ENCODE results near the gene PTCSC3. TPM values are rescaled to one million over a fixed set of nuclear protein-coding genes. Genes with fewer than 3 reads are reported as not detected.

Gene PTCSC3
- total RNA-seq, 3 donors from 2014 or later: not detected

DNA sequence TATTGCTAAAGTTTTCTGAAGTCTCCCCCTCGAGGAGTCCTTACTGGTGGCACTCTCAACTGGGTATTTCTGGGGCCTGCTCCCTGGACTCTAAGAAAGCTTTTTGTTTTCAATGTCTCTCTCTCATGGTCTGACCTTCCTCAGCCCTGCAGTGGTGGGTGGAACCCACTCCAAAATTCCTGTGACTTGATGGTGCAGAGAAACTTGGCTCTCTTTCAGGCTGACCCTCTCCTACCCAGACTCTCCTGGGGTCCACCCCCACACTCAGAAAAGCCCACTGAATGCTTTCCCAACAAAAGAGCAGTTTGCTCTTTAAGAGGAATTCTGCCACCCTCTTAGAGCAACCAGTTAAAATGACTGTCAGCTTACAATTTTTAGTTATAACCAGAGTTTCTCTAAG lies 967 bp upstream of the PTCSC3 start:
- Histone ChIP-seq H3K27ac (no peak overlapping the region), H3K36me3 (no peaks in the 10 kb centered on the region), H3K4me1 (no peaks in the 10 kb centered on the region), H3K27me3 (no peaks in the 10 kb centered on the region), H3K4me3 (no peak overlapping the region), H3K9me3 (no peaks in the 10 kb centered on the region)
- DNase-seq (ENCODE audit: low spot score in 2 of 2): no peak
- TF ChIP-seq POLR2A (IDR thresholded peaks at IDR 0.05): no peak
- intact Hi-C loops (cut with DNase I; ENCODE audit: low total_unique reads): no loop called here

DNA sequence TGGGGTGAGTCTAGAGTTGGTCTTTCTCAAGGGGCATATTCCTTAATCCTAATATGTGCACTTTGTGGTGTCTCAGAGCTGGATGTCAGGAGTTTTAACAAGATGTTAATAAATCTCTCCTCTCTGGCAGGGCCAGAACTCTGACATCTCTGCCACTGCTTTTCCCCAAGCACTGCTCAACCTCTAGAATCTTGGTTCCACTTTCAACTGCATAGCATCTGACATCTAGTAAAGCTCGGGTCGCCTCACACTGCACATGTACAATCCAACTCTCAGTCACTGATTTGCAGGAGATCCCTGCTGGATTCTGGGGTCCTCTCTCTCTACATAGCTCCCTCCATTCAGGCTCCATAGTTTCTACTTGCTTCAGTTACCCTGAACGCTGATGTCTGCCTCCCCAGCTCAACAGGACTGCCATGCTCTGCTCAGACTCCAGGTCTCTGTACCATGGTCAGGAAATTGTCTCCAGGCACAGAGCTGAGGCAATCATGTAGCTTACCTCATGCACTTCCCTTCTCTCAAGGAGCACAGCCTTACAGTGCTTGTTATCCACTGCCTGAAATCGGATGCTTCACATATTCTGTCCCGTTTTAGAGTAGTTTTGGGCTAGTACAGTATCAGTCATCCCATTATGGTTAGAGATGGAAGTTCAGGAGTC lies 1.6 kb downstream of the PTCSC3 start:
- no peak for TF ChIP-seq POLR2AphosphoS5 (IDR thresholded peaks at IDR 0.05)
- TF ChIP-seq, protein P1, sequence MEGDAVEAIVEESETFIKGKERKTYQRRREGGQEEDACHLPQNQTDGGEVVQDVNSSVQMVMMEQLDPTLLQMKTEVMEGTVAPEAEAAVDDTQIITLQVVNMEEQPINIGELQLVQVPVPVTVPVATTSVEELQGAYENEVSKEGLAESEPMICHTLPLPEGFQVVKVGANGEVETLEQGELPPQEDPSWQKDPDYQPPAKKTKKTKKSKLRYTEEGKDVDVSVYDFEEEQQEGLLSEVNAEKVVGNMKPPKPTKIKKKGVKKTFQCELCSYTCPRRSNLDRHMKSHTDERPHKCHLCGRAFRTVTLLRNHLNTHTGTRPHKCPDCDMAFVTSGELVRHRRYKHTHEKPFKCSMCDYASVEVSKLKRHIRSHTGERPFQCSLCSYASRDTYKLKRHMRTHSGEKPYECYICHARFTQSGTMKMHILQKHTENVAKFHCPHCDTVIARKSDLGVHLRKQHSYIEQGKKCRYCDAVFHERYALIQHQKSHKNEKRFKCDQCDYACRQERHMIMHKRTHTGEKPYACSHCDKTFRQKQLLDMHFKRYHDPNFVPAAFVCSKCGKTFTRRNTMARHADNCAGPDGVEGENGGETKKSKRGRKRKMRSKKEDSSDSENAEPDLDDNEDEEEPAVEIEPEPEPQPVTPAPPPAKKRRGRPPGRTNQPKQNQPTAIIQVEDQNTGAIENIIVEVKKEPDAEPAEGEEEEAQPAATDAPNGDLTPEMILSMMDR (IDR thresholded peaks at IDR 0.05): no peak
- no peak for TF ChIP-seq POLR2A (IDR thresholded peaks at IDR 0.05)
- no peak for DNase-seq (ENCODE audit: low spot score in 2 of 2)
- H3K9me3 ChIP-seq: no peaks in the 10 kb centered on the region
- H3K36me3 ChIP-seq: no peaks in the 10 kb centered on the region
- H3K27ac ChIP-seq: no peak overlapping the region
- intact Hi-C loops (cut with DNase I; ENCODE audit: low total_unique reads): no loop called here
- H3K4me1 ChIP-seq: no peaks in the 10 kb centered on the region
- no peaks in the 10 kb centered on the region for H3K27me3 ChIP-seq
- H3K4me3 ChIP-seq: no peak overlapping the region

DNA sequence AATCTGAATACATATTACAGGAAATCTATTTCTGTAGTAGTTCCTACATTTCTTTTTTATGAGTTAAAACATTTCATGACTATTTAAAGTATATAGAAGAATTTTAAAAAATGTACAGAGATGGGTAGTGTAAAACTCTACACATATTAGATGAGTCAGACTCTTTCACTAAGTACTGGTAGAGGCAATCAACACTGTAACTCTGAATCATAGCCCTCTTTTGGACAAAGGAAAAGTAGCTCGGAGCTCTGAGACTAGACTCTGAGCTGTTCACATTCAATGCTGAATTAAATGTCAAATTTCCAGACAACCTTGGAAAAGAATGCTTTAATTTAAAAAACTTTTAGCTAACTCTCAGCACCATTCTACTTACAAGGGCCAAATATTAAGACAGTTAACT lies 3.4 kb downstream of the PTCSC3 start:
- H3K27ac ChIP-seq: no peak overlapping the region
- H3K4me1 ChIP-seq: no peaks in the 10 kb centered on the region
- TF ChIP-seq, protein P1 (IDR thresholded peaks at IDR 0.05): no peak
- TF ChIP-seq POLR2A (IDR thresholded peaks at IDR 0.05): no peak
- TF ChIP-seq POLR2AphosphoS5 (IDR thresholded peaks at IDR 0.05): no peak
- no peak overlapping the region for H3K4me3 ChIP-seq
- no peaks in the 10 kb centered on the region for H3K36me3 ChIP-seq
- no peak for DNase-seq (ENCODE audit: low spot score in 2 of 2)
- no peaks in the 10 kb centered on the region for H3K9me3 ChIP-seq
- intact Hi-C loops (cut with DNase I; ENCODE audit: low total_unique reads): no loop called here
- no peaks in the 10 kb centered on the region for H3K27me3 ChIP-seq

DNA sequence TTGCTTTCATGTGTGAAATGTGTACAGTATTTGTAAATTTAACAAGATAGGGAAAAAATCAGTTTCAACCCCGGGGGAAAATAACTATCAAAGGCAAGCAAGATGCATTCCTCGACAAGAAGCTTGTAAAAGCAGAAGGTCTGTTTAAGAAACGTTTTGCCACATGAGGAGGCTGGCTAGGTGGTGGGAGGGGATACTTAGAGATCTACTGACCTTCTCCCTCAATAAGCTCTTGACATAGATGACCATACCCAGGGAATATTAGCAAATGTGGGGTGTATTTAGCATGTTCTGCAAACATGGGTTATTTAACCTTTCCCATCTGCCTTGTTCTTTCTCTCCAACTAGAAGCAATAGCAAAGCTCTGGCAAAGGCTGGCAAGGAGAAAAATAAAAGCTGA lies 4.9 kb downstream of the PTCSC3 start:
- H3K9me3 ChIP-seq: no peaks in the 10 kb centered on the region
- no peak for DNase-seq (ENCODE audit: low spot score in 2 of 2)
- no peaks in the 10 kb centered on the region for H3K36me3 ChIP-seq
- no peak overlapping the region for H3K27ac ChIP-seq
- H3K4me3 ChIP-seq: no peak overlapping the region
- TF ChIP-seq POLR2AphosphoS5 (IDR thresholded peaks at IDR 0.05): no peak
- TF ChIP-seq POLR2A (IDR thresholded peaks at IDR 0.05): no peak
- TF ChIP-seq, protein P1 (IDR thresholded peaks at IDR 0.05): no peak
- no peaks in the 10 kb centered on the region for H3K27me3 ChIP-seq
- intact Hi-C loops (cut with DNase I; ENCODE audit: low total_unique reads): no loop called here
- no peaks in the 10 kb centered on the region for H3K4me1 ChIP-seq

DNA sequence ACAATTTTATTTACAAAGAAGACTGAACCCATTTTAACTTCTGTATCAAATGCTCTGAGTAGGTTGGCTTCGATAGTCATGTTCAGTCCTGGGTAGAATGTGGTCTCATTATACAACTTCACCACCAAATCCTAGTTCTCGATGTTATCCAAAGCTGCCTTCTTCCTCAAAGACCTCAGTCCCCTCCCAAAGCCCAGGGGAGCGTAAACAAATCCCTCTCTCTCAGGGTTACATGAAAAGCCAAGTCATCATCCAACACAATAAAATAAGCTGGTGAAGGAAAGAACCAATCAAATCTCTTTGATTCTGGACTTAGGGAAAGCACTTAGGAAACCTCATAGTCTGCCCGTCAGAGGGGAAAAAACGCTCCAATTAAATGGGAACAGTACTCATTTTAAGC lies 9.1 kb downstream of the PTCSC3 start:
- H3K9me3 ChIP-seq: no peaks in the 10 kb centered on the region
- H3K27me3 ChIP-seq: peaks cover 0 to 1% of the 10 kb centered on the region in 2 donors
- no peaks in the 10 kb centered on the region for H3K4me1 ChIP-seq
- TF ChIP-seq POLR2AphosphoS5 (IDR thresholded peaks at IDR 0.05) (no peak), POLR2A (IDR thresholded peaks at IDR 0.05) (no peak)
- TF ChIP-seq, protein P1 (IDR thresholded peaks at IDR 0.05): no peak
- no peaks in the 10 kb centered on the region for H3K36me3 ChIP-seq
- no peak overlapping the region for H3K27ac ChIP-seq
- no peak for DNase-seq (ENCODE audit: low spot score in 2 of 2)
- intact Hi-C loops (cut with DNase I; ENCODE audit: low total_unique reads): no loop called here
- H3K4me3 ChIP-seq: no peak overlapping the region

Measured in breast epithelium (tissue), 4 donors.